GM12892 (cell line): Measurements from ENCODE around the gene RRAS2.

Experiments
- POLR2AphosphoS5 ChIP-seq: IDR thresholded peaks from 2 replicates; pipeline ENCODE4 v1.6.1; 2011; ENCODE audit warnings: low read depth, low read length, control low read depth
- TAF1 ChIP-seq: IDR thresholded peaks from 2 replicates; pipeline ENCODE4 v1.6.1; 2011; ENCODE audit warnings: low read depth, mild to moderate bottlenecking, control low read depth, low read length, borderline replicate concordance

- no peak for TF ChIP-seq TAF1
- TF ChIP-seq POLR2AphosphoS5: no peak
These were observed 118.8 kb downstream of the RRAS2 start for GRCh38 chr11:14240221-14240620.
